ENCODE results near the gene UNC45A. TPM values are rescaled to one million over a fixed set of nuclear protein-coding genes. Genes with fewer than 3 reads are reported as not detected.

Gene UNC45A
- polyA plus RNA-seq, 1 donor (not counting 4 experiments of a cell fraction or from before 2014, with no cell fraction given) = 63.1 TPM

- peaks cover 5 to 47% of the 10 kb centered on the region in 2 experiments for H3K36me3 ChIP-seq (ENCODE audit: control insufficient read depth in 2 of 2, extremely low read depth in 1 of 2, insufficient read depth in 2 of 2, low read length in 2 of 2)
- no peaks in the 10 kb centered on the region for H3K27me3 ChIP-seq (ENCODE audit: control insufficient read depth, extremely low read depth, insufficient read depth, low read length)
- FAIRE-seq (no peak), DNase-seq (ENCODE audit: low read depth, low spot score) (no peak)
- H3K4me3 ChIP-seq (ENCODE audit: control insufficient read depth in 2 of 3, extremely low read depth in 1 of 3, insufficient read depth in 2 of 3, low read depth in 1 of 3, low read length in 3 of 3) = no peak overlapping the region
- peaks cover 3% of the 10 kb centered on the region for H3K9me1 ChIP-seq (ENCODE audit: control insufficient read depth, extremely low read depth, insufficient read depth, low read length)
- no peak overlapping the region for H3K4me2 ChIP-seq (ENCODE audit: control insufficient read depth, extremely low read depth, insufficient read depth, low read depth, low read length)
- no peaks in the 10 kb centered on the region for H3K9me3 ChIP-seq (ENCODE audit: control insufficient read depth, low read depth, low read length)
- TF ChIP-seq EZH2 (IDR thresholded peaks at IDR 0.05; ENCODE audit: low read length) = no peak
- TF ChIP-seq CTCF (optimal IDR thresholded peaks at IDR 0.05 in 1 of 3, IDR thresholded peaks at IDR 0.05 in 1 of 3, conservative IDR thresholded peaks at IDR 0.05 in 1 of 3; ENCODE audit: extremely low read depth in 1 of 3, insufficient read depth in 2 of 3, low read length in 3 of 3) = no peak
- peaks cover 9% of the 10 kb centered on the region for H3K79me2 ChIP-seq (ENCODE audit: control insufficient read depth, insufficient read depth, low read length)
- no peak overlapping the region for H3K9ac ChIP-seq (ENCODE audit: control insufficient read depth, extremely low read depth, insufficient read depth, low read length)
- no peak overlapping the region for H3K27ac ChIP-seq (ENCODE audit: control insufficient read depth, insufficient read depth, low read length)
- dilution Hi-C loops (cut with MboI; ENCODE audit: extremely low pct_ligation_motif_present, low sequenced_read_pairs) = no loop called here
- no peaks in the 10 kb centered on the region for H3K4me1 ChIP-seq (ENCODE audit: control insufficient read depth, extremely low read depth, insufficient read depth, low read length)
- no peak overlapping the region for H2AFZ ChIP-seq (ENCODE audit: control insufficient read depth, low read length)
- H4K20me1 ChIP-seq (ENCODE audit: control insufficient read depth, extremely low read depth, insufficient read depth, low read length) = no peaks in the 10 kb centered on the region
These were observed 44.5 kb downstream of the UNC45A start for GRCh38 chr15:90979582-90979981.

- no peak overlapping the region for H3K27ac ChIP-seq (ENCODE audit: control insufficient read depth, insufficient read depth, low read length)
- dilution Hi-C loops (cut with MboI; ENCODE audit: extremely low pct_ligation_motif_present, low sequenced_read_pairs) = no loop called here
- peaks cover 2 to 42% of the 10 kb centered on the region in 2 experiments for H3K36me3 ChIP-seq (ENCODE audit: control insufficient read depth in 2 of 2, extremely low read depth in 1 of 2, insufficient read depth in 2 of 2, low read length in 2 of 2)
- no peak overlapping the region for H3K4me2 ChIP-seq (ENCODE audit: control insufficient read depth, extremely low read depth, insufficient read depth, low read depth, low read length)
- no peak for FAIRE-seq
- no peaks in the 10 kb centered on the region for H3K27me3 ChIP-seq (ENCODE audit: control insufficient read depth, extremely low read depth, insufficient read depth, low read length)
- H2AFZ ChIP-seq (ENCODE audit: control insufficient read depth, low read length) = no peak overlapping the region
- DNase-seq (ENCODE audit: low read depth, low spot score) = no peak
- H3K4me1 ChIP-seq (ENCODE audit: control insufficient read depth, extremely low read depth, insufficient read depth, low read length) = no peaks in the 10 kb centered on the region
- H4K20me1 ChIP-seq (ENCODE audit: control insufficient read depth, extremely low read depth, insufficient read depth, low read length) = no peaks in the 10 kb centered on the region
- peaks cover 4% of the 10 kb centered on the region for H3K9me1 ChIP-seq (ENCODE audit: control insufficient read depth, extremely low read depth, insufficient read depth, low read length)
- TF ChIP-seq EZH2 (IDR thresholded peaks at IDR 0.05; ENCODE audit: low read length) (no peak), CTCF (optimal IDR thresholded peaks at IDR 0.05 in 1 of 3, IDR thresholded peaks at IDR 0.05 in 1 of 3, conservative IDR thresholded peaks at IDR 0.05 in 1 of 3; ENCODE audit: extremely low read depth in 1 of 3, insufficient read depth in 2 of 3, low read length in 3 of 3) (no peak)
- H3K9ac ChIP-seq (ENCODE audit: control insufficient read depth, extremely low read depth, insufficient read depth, low read length) = no peak overlapping the region
- no peak overlapping the region for H3K4me3 ChIP-seq (ENCODE audit: control insufficient read depth in 2 of 3, extremely low read depth in 1 of 3, insufficient read depth in 2 of 3, low read depth in 1 of 3, low read length in 3 of 3)
- H3K9me3 ChIP-seq (ENCODE audit: control insufficient read depth, low read depth, low read length) = no peaks in the 10 kb centered on the region
- H3K79me2 ChIP-seq (ENCODE audit: control insufficient read depth, insufficient read depth, low read length) = peaks cover 29% of the 10 kb centered on the region
These were observed 46.6 kb downstream of the UNC45A start for GRCh38 chr15:90981681-90982080.

Data from keratinocyte (primary cell).